NCI-H1694 (cell line): ENCODE data around the gene UACA.
"Not testable (repeated sequence)": the region's sequence is repeated elsewhere in the genome, so short reads cannot be mapped to it uniquely, and the experiment has no call there.

Experiments used
- DNase-seq: peaks from one replicate; lab custom pipeline; 2025; lab: John Stamatoyannopoulos, UW

The UACA gene

DNA sequence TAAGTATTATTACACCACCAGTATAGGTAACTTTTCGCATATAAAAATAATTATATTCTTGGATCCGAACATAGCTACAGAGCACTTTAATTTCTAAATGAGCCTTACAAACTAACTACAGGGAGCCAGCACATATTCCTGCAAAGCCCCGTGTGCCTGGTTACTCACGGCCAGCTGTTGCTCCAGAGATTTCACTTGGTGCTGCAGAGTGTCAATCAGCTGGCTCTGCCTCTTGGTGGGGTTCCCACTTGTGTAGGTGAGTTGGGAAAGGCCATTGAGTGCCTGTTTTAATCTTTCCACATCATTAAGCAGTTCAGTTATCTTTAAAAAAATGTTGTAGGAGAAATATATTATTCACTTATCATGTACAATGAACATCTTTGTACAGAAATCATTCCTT lies 98.9 kb downstream of the UACA start:
- no peak for DNase-seq

DNA sequence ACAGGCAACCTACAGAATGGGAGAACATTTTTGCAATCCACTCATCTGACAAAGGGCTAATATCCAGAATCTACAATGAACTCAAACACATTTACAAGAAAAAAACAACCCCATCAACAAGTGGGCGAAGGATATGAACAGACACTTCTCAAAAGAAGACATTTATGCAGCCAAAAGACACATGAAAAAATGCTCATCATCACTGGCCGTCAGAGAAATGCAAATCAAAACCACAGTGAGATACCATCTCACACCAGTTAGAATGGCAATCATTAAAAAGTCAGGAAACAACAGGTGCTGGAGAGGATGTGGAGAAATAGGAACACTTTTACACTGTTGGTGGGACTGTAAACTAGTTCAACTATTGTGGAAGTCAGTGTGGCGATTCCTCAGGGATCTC lies 100.3 kb downstream of the UACA start:
- not testable (repeated sequence) for DNase-seq

DNA sequence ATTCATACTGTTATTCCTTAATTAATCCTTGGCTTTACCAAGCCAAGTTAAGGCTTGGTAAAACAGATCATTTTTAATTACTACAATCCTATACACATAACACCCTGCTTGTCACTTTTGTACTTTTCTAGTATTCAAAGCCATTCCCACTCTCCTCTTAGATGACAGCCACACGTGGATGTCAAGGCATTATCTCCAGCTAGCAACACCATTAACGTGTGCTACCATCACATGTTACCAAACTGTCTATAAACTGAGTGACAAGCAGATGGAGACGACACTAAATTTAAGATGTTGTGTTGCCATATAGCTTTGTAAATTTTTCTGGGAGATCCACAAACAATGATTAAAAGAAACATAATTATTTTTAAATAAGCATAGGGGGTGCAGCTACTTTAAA lies 103.7 kb downstream of the UACA start:
- DNase-seq = no peak

DNA sequence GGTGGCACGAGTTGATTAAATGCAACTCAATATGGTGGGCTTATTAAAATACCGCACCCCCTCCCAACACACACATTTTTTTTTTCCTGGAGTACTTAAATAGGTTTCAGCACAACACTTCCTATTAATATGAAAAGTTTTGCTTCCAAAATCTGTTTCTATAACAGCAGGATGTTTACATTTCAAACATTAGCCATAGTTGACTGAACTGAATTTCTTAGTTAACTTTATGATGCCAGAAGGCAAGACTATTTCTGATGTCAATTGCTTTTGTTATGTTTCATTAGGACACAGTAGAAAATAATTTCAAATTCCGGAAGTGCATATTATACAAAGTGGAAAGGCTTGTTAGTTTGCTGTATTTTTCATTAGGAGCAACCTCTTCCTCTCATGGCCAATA lies 104.7 kb downstream of the UACA start:
- DNase-seq = no peak

DNA sequence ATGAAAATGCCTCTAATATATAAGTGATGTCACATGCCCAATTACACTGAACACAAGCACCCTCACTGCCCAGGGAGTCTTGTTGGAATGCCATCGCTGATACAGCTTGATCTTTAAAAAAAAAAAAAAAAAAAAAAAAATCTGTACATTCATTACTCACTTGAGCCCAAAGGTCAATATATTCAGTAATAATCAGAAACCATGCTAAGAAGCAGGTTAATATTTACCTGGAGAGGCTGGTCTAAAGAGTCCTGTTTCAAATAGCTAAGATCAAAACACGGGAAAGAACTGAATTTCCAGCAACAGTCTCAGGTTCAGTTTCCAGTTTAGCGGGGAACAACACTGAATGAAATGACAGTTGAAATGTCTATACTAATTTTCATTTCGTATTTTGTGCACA lies 109.9 kb downstream of the UACA start:
- DNase-seq = no peak

DNA sequence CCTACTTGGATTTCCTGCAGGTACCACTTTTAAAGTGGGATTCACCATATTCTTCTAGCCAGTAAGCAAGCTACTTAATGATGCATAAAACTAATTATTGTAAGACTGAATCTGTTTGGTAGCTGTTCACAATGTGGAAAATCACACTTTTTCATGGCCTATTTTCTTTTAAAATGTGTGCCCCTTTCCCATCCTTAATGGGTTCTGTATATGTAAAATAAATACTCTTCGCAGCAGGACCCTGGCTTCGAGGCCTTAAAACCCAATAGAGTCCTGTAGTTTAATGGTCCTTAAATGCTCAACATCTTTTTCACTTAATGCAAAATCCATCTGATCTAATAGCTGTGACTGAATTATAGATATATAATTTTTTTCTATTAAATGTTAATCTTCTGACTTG lies 111.0 kb downstream of the UACA start:
- DNase-seq = no peak

DNA sequence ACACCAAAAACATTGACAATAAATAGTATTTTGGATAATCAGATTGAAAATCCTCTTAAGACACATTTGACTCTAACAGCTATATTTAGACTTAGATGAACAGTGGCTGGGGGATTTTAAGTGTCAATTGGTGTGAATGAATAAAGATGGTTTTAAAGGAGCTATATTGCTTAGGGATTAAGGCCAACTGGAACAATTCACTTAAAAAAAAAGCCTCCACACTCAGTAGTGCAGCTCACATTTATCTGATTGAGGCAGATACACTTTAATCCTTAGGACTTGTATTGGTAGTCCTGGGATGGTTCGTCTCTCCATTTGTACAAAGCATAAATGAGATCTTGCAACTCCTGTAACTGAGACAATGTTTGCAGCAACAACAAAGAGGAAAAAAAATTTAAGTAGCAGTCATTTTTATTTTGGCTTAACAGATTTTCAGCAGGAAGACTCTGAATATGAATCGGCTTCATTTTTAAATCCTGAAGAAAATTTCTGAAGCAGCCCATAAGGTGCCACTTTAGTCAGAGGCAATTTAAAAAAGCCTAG lies 112.0 kb downstream of the UACA start:
- no peak for DNase-seq

DNA sequence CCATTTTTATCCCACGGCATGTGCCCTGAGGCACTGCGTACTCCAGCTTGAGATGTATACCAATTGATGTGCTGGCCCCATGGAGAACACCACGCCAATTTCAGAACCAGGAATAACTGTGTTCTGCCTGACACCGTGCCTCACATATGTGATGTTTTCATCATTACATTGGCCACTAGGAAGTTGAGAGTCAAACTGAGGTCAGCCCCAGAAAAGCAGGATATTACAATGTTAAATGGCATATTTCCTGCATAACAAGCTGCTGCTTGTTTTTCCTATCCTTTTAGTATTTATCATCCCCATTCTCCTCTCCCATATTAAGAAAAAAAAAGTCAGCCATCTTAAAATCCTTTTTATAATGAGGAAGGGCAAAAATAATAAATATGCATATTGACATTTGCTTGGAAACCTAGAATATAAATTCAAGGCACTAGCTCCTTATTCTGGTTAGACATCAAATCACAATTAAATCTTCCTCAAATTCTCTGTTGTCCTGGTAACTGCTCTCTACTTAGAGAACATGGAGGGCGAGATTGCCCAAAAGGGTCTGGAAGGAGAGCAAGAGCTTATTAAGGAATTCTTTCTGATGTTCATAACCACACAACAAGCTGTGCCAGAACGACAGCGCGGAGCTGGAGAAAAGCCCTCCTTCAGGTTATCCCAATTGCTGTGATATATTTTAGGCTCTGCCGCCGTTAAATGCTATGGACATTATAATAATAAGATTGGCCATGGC lies 112.6 kb downstream of the UACA start:
- no peak for DNase-seq

DNA sequence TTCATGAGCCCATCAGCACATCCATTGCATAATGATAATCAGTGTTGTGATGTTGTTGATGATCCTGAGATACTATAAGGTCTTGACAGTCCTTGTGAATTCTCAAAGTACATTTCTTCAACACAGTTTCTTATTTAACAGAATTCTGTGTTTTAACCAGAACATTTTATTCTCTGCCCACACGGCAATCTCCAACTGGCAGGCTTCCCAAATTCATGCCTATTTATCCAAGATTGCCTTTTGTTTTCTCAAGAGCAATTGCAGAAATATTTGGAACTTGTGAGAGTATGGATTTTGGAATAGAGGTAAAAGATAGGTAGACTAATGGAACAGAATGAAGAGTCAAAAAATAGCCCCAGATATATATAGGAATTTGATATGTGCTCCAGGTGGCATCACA lies 116.0 kb downstream of the UACA start:
- DNase-seq = no peak

DNA sequence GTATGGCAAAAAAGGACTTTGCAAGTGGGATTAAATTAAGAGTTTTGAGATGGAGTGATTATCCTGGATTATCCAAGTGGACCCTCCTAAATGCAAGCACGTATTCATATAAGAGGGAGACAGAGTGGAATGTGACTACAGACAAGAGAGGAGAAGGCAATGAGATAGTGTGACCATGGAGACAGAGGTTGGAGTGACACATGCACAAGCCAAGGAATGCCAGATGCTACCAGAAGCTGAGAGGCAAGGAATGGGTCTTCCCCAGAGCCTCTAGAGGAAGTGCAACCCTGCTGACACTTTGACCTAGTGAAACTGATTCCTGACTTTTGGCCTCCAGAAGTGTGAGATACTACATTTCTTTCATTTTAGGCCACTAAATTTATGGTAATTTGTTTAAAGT lies 117.2 kb downstream of the UACA start:
- DNase-seq = no peak

DNA sequence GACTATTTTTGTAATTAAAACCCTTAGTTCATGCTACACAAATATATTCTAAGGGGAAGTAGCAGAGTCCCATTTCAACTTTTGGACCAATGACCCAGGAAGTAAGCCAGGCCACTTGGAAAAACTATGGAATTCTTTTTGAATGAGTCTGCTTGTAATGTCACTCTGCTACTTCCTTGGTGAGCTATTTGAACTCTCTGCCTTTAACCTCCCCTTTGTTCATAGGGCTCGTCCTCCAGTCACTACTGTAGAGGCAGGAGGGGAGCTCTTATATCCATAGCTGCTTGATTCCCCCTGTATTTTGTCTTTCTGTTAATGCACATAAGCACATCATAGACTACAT lies 119.6 kb downstream of the UACA start:
- no peak for DNase-seq

DNA sequence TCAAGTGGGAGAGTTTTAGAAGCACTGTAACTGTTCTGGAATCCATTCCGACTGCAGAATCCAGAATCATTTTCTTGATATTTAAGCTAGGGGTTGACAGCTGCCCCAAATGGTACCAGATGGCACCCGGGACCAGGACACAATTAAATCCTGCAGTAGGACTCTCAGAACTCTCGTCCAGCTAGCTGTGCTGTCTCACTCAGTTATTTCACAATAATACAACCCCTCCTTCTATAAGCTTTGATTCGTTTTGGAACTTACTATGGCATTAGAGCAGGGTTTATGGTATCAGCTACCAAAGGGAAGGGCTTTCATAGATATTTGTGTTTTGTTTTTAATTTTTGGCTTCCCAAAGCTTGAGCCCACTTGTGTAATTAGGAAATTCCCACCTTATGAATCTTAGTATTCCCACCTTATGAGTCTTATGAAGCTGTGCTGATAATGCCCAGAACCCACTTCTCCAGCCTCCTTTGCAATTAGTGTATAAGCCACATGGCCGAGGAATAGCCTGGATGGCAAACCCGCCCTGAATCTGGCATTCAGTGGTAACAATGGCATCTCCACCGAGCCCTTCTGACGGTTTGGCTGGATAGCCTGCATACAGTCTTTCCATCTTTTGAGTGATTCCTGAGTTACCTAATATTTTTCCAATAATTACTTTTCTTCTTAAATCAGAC lies 120.1 kb downstream of the UACA start:
- no peak for DNase-seq

DNA sequence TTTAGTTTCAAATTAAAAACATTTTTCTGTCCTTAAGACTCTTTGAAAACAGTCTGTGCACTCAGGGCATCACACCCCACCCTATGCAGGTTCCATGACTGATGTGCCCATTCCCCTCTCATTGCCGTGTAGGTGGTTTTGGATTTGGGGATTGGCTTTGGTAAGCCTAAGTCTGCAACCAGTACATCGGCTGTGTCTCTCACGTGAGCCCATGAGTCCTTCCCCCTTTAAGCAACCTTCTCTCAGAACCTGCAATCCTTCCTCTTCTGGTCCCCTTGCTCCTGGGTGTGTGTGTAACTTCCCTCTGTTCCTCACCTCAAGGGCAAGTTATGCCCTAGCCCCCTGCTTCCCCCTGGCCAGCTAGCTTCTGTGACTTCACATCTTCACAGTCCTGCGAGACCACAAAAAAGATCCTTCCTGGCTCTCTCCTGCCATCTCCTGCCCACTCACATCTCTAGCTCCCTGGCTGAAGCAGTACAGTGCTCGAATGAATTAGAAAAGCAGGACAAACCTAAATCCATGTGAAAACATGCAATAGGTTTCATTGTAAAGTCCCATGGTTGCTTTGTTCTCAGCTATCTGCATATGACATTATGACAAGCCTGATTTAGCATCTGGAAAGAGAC lies 126.7 kb downstream of the UACA start:
- DNase-seq = no peak

DNA sequence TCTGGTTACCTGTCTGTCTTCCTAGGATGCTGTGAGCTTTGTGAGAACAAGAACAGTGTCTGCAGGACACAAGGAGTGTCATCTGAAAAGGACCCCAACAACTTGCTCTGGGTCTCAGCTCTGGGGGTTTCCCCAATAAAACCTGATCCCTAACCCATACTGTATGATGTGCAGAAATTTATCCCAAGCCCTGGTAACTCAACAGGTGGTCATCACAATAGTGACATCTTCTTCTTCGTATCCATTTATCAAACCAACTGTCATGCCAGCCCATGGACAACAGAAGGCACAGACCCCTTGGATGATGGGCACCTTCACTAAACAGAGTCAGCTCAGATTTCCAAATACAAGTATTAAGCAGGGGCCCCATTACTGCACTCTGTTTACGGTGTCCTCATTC lies 127.5 kb downstream of the UACA start:
- DNase-seq = no peak

DNA sequence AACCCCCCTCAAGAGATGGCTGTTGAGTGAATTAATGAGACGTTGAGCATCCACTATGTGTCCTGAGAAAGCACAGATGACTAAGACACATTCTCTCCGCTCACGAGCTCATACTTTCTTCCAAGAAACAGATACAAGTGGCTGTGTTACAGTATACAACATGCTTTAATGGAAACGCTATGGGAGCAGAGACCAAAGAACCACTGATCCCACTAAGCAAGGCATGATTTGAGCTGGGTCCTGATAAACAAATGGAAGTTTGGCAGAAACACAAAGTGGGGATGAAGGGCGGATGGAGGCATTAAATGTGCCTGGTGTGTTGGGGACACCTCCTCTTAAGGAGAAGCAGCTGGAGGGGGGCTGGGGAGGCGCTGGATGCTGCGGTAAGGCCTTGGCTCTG lies 129.4 kb downstream of the UACA start:
- no peak for DNase-seq

DNA sequence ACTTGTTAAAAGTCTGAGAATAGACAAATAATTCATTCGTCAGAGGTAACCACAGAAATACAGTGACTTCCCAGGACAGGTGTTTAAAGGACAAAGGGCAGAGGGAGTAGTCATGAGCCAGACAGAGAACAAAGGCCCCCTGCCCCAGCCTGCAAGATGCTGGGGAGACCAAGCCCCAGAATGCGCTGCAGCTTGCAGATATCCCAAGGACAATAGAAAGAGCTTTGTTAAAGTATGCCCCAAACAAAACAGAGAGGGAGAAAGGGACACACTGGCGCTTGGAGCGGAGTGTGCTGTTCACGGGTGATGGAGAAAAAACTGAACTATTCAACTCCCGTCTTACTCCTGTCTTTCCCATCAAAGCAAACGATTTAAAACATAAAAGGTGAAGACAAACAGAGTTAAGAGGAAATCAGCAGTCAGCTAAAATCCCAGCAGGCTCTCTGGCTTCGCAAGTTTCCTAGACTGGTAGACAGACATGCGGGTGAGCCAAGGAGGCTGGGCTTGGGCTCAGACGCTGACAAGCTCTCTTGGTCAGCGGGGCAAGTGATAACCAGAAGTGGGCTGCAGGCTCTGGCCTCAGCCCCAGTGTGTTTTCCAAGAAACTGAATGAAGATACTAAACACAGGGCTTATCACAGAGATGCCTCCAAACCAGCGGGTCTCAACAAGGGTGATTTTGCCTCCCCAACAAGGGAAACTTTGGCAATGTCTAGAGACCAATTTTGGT lies 130.1 kb downstream of the UACA start:
- DNase-seq = no peak

DNA sequence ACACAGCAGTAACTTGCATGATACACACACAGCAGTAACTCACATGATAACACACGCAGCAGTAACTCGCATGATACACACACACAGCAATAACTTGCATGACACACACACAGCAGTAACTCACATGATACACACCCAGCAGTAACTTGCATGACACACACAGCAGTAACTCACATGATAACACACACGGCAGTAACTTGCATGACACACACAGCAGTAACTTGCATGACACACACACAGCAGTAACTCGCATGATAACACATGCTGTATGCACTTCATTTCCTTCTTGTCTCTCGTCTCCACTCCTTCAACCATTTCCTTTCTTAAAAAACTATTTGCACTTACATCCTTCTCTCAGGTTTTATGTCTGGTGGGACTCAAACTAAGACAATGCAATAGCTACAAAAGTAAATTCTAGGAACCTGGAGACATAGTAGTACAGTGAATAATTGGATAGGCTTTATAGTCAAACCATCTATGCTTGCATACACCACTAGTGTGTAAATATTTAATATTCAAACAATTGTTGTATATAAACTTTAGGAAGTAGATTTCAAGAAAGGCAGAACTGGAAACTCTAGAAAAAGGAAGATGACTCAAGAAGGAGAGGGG lies 130.8 kb downstream of the UACA start:
- DNase-seq = no peak

DNA sequence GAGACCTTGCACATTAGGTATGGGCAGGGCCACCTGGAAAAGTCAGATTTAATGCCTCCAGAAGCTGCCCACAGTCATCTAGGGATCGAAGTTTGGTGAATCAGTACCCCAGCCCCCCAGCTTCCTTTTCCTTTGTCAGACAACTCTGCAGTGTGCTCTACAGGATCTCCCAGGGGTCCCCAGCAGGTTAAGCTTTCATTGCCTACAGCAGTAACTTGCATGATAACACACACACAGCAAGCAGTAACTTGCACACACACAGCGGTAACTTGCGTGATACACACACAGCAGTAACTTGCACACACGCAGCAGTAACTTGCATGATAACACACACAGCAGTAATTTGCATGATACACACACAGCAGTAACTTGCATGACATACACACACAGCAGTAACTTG lies 131.3 kb downstream of the UACA start:
- no peak for DNase-seq

DNA sequence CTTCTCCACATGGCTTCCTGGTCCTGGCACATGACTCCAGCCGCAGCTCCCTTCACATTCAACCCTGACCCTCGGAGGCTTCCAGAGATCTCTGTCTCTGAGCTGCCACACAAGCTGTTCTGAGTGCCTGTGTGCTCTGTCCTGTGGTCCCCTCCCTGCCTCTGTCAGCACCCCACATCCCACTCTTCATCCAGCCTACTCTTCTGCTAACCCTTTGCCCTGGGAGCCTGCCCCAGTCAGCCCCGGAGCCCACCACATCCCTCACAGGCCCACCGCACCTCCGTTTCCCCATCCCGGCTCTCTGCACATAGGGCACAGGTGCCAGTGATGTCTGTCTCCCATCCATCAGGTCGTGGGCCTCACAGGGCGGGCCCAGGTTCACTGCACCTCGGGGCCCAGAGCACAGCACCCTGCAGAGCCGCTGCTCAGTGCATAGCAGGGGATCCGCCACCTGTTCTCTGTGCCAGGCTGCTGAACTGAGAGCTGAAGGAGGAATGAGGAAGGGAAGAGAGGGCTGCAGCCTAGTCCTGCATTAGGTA lies 133.6 kb downstream of the UACA start:
- no peak for DNase-seq

DNA sequence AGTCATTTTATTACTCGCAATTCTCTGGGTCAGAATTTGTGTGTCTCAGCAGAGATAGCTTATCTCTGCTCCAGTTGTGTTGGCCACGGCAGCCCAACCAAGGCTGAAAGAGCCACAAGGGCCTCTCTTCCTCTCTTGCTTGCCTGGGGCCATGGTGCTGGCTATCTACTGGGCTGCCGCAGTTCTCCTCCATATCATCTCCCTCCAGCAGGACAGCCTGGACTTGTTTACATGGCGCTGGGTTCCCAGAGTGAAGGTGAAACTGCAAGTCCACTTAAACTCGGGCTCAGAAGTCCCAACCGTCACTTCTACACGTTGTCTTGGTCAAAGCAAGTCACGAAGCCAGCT lies 134.8 kb downstream of the UACA start:
- no peak for DNase-seq

DNA sequence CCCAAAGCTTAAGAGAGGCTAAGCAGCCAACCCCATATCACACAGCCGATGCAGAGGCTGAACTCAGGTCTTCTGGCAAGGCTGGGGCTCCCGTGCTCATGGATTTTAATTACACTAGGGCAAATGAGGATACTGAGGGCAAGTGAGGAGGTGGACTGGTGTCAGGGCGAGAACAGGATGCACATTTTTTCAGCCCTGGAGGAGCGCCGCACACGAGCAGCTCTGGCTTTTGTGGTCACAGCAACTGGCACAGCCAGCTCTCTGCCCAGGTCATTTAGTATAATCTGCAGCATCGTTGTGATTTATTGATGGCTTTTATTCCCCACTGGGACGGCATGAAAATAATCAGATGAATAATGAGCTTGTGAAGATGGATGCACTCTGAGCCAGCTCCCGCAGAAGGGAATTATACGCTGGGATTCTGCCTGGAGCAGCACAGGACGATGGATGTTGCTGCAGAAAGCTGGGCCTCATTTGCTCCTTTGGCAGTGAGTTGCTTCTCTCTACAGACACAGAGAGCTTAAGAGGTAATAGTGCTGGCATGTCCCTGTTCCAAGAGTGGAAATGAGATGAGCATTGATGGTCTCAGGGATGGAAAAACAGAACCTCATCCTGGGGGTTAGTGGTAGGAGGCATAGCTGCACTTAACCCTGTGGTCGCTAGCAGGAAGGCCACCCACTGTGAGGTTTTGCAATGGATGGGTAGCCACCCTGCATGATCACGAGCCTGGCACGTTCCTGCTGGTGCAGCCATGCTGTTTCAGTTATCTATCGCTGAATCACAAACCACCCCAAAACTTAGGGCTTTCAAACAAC lies 135.4 kb downstream of the UACA start:
- DNase-seq = no peak
